ENCODE measurements around the gene PLD2.
"Not testable (repeated sequence)": the region's sequence is repeated elsewhere in the genome, so short reads cannot be mapped to it uniquely, and the experiment has no call there.

DNA sequence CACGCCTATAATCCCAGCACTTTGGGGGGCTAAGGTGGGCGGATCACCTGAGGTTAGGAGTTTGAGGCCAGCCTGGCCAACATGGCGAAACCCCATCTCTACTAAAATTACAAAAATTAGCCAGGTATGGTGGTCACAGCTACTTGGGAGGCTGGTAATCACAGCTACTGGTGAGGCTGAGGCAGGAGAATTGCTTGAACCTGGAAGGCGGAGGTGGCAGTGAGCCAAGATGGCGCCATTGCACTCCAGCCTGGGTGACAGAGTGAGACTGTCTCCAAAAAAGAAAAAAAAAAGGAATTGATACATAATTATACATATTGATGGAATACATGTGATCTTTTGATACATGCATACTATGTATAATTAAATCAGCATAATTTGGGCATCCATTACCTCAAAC lies 60.6 kb downstream of the PLD2 start:
- TF ChIP-seq, protein P1, sequence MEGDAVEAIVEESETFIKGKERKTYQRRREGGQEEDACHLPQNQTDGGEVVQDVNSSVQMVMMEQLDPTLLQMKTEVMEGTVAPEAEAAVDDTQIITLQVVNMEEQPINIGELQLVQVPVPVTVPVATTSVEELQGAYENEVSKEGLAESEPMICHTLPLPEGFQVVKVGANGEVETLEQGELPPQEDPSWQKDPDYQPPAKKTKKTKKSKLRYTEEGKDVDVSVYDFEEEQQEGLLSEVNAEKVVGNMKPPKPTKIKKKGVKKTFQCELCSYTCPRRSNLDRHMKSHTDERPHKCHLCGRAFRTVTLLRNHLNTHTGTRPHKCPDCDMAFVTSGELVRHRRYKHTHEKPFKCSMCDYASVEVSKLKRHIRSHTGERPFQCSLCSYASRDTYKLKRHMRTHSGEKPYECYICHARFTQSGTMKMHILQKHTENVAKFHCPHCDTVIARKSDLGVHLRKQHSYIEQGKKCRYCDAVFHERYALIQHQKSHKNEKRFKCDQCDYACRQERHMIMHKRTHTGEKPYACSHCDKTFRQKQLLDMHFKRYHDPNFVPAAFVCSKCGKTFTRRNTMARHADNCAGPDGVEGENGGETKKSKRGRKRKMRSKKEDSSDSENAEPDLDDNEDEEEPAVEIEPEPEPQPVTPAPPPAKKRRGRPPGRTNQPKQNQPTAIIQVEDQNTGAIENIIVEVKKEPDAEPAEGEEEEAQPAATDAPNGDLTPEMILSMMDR (IDR thresholded peaks at IDR 0.05; ENCODE audit: insufficient read depth, low read length, poor library complexity, severe bottlenecking): not testable (repeated sequence)
- TF ChIP-seq EZH2phosphoT487 (conservative IDR thresholded peaks at IDR 0.05; ENCODE audit: low read length): not testable (repeated sequence)
